ENCODE data around the gene FHL3.

The FHL3 gene

GRCh38 chr1:37951783-37952624, 53.3 kb downstream of the FHL3 start:
- Histone ChIP-seq H3K36me3 (ENCODE audit: control insufficient read depth in 1 of 2, insufficient read depth in 2 of 2, low read length in 2 of 2) (no peaks in the 10 kb centered on the region), H3K27ac (ENCODE audit: low read depth, low read length) (no peak overlapping the region), H3K27me3 (ENCODE audit: control insufficient read depth in 1 of 2, insufficient read depth in 2 of 2, low read length in 2 of 2) (no peaks in the 10 kb centered on the region), H3K4me1 (ENCODE audit: control insufficient read depth in 1 of 2, insufficient read depth in 2 of 2, low read length in 2 of 2) (peaks cover 5 to 6% of the 10 kb centered on the region in 2 donors), H3K4me3 (ENCODE audit: low read depth in 1 of 2, low read length in 2 of 2) (no peak overlapping the region), H3K9me3 (ENCODE audit: control insufficient read depth in 1 of 2, low read length in 2 of 2) (no peaks in the 10 kb centered on the region), H3K9ac (ENCODE audit: low read depth in 1 of 2, low read length in 2 of 2) (no peak overlapping the region)

GRCh38 chr1:37951041-37951782, 54.1 kb downstream of the FHL3 start:
- no peak overlapping the region for H3K27ac ChIP-seq (ENCODE audit: low read depth, low read length)
- H3K4me3 ChIP-seq (ENCODE audit: low read depth in 1 of 2, low read length in 2 of 2): no peak overlapping the region
- no peaks in the 10 kb centered on the region for H3K27me3 ChIP-seq (ENCODE audit: control insufficient read depth in 1 of 2, insufficient read depth in 2 of 2, low read length in 2 of 2)
- no peaks in the 10 kb centered on the region for H3K9me3 ChIP-seq (ENCODE audit: control insufficient read depth in 1 of 2, low read length in 2 of 2)
- no peaks in the 10 kb centered on the region for H3K36me3 ChIP-seq (ENCODE audit: control insufficient read depth in 1 of 2, insufficient read depth in 2 of 2, low read length in 2 of 2)
- no peak overlapping the region for H3K9ac ChIP-seq (ENCODE audit: low read depth in 1 of 2, low read length in 2 of 2)
- peaks cover 8 to 10% of the 10 kb centered on the region in 2 donors for H3K4me1 ChIP-seq (ENCODE audit: control insufficient read depth in 1 of 2, insufficient read depth in 2 of 2, low read length in 2 of 2)

- Histone ChIP-seq H3K27ac (ENCODE audit: low read depth, low read length) (no peak overlapping the region), H3K4me1 (ENCODE audit: control insufficient read depth in 1 of 2, insufficient read depth in 2 of 2, low read length in 2 of 2) (peaks cover 13% of the 10 kb centered on the region in 2 donors), H3K36me3 (ENCODE audit: control insufficient read depth in 1 of 2, insufficient read depth in 2 of 2, low read length in 2 of 2) (no peaks in the 10 kb centered on the region), H3K9ac (ENCODE audit: low read depth in 1 of 2, low read length in 2 of 2) (no peak overlapping the region), H3K4me3 (ENCODE audit: low read depth in 1 of 2, low read length in 2 of 2) (no peak overlapping the region), H3K27me3 (ENCODE audit: control insufficient read depth in 1 of 2, insufficient read depth in 2 of 2, low read length in 2 of 2) (no peaks in the 10 kb centered on the region), H3K9me3 (ENCODE audit: control insufficient read depth in 1 of 2, low read length in 2 of 2) (no peaks in the 10 kb centered on the region)
Measured at GRCh38 chr1:37949524-37950152, 55.7 kb downstream of the FHL3 start.

- H3K4me3 ChIP-seq (ENCODE audit: low read depth in 1 of 2, low read length in 2 of 2): no peak overlapping the region
- no peak overlapping the region for H3K9ac ChIP-seq (ENCODE audit: low read depth in 1 of 2, low read length in 2 of 2)
- no peaks in the 10 kb centered on the region for H3K27me3 ChIP-seq (ENCODE audit: control insufficient read depth in 1 of 2, insufficient read depth in 2 of 2, low read length in 2 of 2)
- H3K9me3 ChIP-seq (ENCODE audit: control insufficient read depth in 1 of 2, low read length in 2 of 2): no peaks in the 10 kb centered on the region
- peaks cover 0 to 2% of the 10 kb centered on the region in 2 donors for H3K36me3 ChIP-seq (ENCODE audit: control insufficient read depth in 1 of 2, insufficient read depth in 2 of 2, low read length in 2 of 2)
- no peak overlapping the region for H3K27ac ChIP-seq (ENCODE audit: low read depth, low read length)
- H3K4me1 ChIP-seq (ENCODE audit: control insufficient read depth in 1 of 2, insufficient read depth in 2 of 2, low read length in 2 of 2): peaks cover 13% of the 10 kb centered on the region in 2 donors
Measured at GRCh38 chr1:37948841-37949240, 56.5 kb downstream of the FHL3 start.

- Histone ChIP-seq H3K27ac (ENCODE audit: low read depth, low read length) (no peak overlapping the region), H3K4me3 (ENCODE audit: low read depth in 1 of 2, low read length in 2 of 2) (no peak overlapping the region), H3K36me3 (ENCODE audit: control insufficient read depth in 1 of 2, insufficient read depth in 2 of 2, low read length in 2 of 2) (peaks cover 0 to 9% of the 10 kb centered on the region in 2 donors), H3K4me1 (ENCODE audit: control insufficient read depth in 1 of 2, insufficient read depth in 2 of 2, low read length in 2 of 2) (peaks cover 13% of the 10 kb centered on the region in 2 donors), H3K9me3 (ENCODE audit: control insufficient read depth in 1 of 2, low read length in 2 of 2) (no peaks in the 10 kb centered on the region), H3K27me3 (ENCODE audit: control insufficient read depth in 1 of 2, insufficient read depth in 2 of 2, low read length in 2 of 2) (no peaks in the 10 kb centered on the region), H3K9ac (ENCODE audit: low read depth in 1 of 2, low read length in 2 of 2) (no peak overlapping the region)
Measured at GRCh38 chr1:37948166-37948565, 57.1 kb downstream of the FHL3 start.

- H3K9ac ChIP-seq (ENCODE audit: low read depth in 1 of 2, low read length in 2 of 2): peak overlapping the region in 1 of 2 donors; percentile 87
- peaks cover 13% of the 10 kb centered on the region in 2 donors for H3K4me1 ChIP-seq (ENCODE audit: control insufficient read depth in 1 of 2, insufficient read depth in 2 of 2, low read length in 2 of 2)
- no peaks in the 10 kb centered on the region for H3K9me3 ChIP-seq (ENCODE audit: control insufficient read depth in 1 of 2, low read length in 2 of 2)
- no peak overlapping the region for H3K27ac ChIP-seq (ENCODE audit: low read depth, low read length)
- peaks cover 0 to 10% of the 10 kb centered on the region in 2 donors for H3K36me3 ChIP-seq (ENCODE audit: control insufficient read depth in 1 of 2, insufficient read depth in 2 of 2, low read length in 2 of 2)
- H3K4me3 ChIP-seq (ENCODE audit: low read depth in 1 of 2, low read length in 2 of 2): peak overlapping the region; percentile 92 to 95
- no peaks in the 10 kb centered on the region for H3K27me3 ChIP-seq (ENCODE audit: control insufficient read depth in 1 of 2, insufficient read depth in 2 of 2, low read length in 2 of 2)
Measured at GRCh38 chr1:37947364-37947763, 58.0 kb downstream of the FHL3 start.

All from duodenal mucosa (tissue), 2 donors.